GM12875 (cell line): Measurements from ENCODE around the gene PPIP5K2.

Experiments used
- H3K4me3 ChIP-seq: one replicate; pipeline ENCODE4 v1.5.1; 2011; ENCODE audit warnings: low read depth, low read length, control low read depth
- CTCF ChIP-seq: IDR thresholded peaks from 2 replicates; pipeline ENCODE4 v1.5.1; 2011; ENCODE audit warnings: low read depth, mild to moderate bottlenecking, control low read depth, inconsistent platforms, low read length, moderate library complexity, borderline replicate concordance; ENCODE audit not compliant: insufficient read depth

Gene PPIP5K2

GRCh38 chr5:103243665-103244064 lies 123.6 kb downstream of the PPIP5K2 start:
- H3K4me3 ChIP-seq = no peak overlapping the region
- no peak for TF ChIP-seq CTCF

GRCh38 chr5:103244398-103244797 lies 124.3 kb downstream of the PPIP5K2 start:
- no peak for TF ChIP-seq CTCF
- H3K4me3 ChIP-seq = no peak overlapping the region

GRCh38 chr5:103245761-103246160 lies 125.7 kb downstream of the PPIP5K2 start:
- H3K4me3 ChIP-seq = no peak overlapping the region
- no peak for TF ChIP-seq CTCF

GRCh38 chr5:103247118-103247517 lies 127.0 kb downstream of the PPIP5K2 start:
- no peak for TF ChIP-seq CTCF

GRCh38 chr5:103249068-103249467 lies 129.0 kb downstream of the PPIP5K2 start:
- H3K4me3 ChIP-seq = no peak overlapping the region
- TF ChIP-seq CTCF = no peak

More at GRCh38 chr5:103247118-103247517, 127.0 kb downstream of the PPIP5K2 start:
- no peak overlapping the region for H3K4me3 ChIP-seq

GRCh38 chr5:103254921-103255320 lies 134.8 kb downstream of the PPIP5K2 start:
- H3K4me3 ChIP-seq = no peak overlapping the region
- TF ChIP-seq CTCF = no peak

- no peak for TF ChIP-seq CTCF
- no peak overlapping the region for H3K4me3 ChIP-seq
Observed at GRCh38 chr5:103255691-103256090, 135.6 kb downstream of the PPIP5K2 start.
